Hematopoietic multipotent progenitor cell treated with erythropoietin and hydrocortisone succinate and interleukin-3 and kit ligand, for 17 days (in vitro differentiated cells): Measurements from ENCODE around the gene DOK3.
"Not testable (repeated sequence)": the region's sequence is repeated elsewhere in the genome, so short reads cannot be mapped to it uniquely, and the experiment has no call there.

Experiments
- DNase-seq: peaks from one replicate; pipeline ENCODE4 v3.0.0-alpha.2; 2015; ENCODE audit warnings: low spot score

DOK3 gene

GRCh38 chr5:177496070-177496726, 13.4 kb downstream of the DOK3 start:
- DNase-seq, result peak; percentile 15

- DNase-seq, result no peak
Measured at GRCh38 chr5:177495243-177496060, 14.2 kb downstream of the DOK3 start.

GRCh38 chr5:177494346-177495195, 15.1 kb downstream of the DOK3 start:
- DNase-seq, result peak; percentile 45

DNA sequence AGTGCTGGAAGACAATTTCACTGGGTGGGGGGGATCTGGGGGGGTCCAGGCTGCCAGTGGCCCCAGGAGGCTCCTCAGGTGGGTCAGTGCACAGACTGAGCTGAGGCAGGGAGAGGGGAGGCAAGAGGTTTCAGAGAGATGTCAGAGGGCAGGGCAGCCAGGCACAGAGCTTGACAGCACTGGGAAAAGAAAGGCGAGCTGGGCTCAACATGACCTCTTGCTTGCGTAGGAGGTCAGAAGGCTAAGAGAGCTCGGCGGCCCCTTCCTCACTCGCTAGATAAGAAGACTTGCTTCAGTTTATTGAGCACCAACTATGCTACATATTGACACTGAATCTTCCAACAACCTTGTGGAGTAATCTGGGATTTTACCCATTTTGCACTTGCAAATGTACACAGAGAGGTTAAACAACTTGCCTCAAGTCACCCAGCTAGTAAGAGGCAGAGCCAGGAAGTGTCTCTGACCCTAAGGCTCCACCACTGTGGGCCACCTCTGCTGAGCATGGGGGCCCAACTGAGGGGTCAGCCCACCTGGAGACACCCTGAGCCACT, 15.8 kb downstream of the DOK3 start:
- DNase-seq, result no peak

- no peak for DNase-seq
Measured at GRCh38 chr5:177492841-177493240, 16.8 kb downstream of the DOK3 start.

DNA sequence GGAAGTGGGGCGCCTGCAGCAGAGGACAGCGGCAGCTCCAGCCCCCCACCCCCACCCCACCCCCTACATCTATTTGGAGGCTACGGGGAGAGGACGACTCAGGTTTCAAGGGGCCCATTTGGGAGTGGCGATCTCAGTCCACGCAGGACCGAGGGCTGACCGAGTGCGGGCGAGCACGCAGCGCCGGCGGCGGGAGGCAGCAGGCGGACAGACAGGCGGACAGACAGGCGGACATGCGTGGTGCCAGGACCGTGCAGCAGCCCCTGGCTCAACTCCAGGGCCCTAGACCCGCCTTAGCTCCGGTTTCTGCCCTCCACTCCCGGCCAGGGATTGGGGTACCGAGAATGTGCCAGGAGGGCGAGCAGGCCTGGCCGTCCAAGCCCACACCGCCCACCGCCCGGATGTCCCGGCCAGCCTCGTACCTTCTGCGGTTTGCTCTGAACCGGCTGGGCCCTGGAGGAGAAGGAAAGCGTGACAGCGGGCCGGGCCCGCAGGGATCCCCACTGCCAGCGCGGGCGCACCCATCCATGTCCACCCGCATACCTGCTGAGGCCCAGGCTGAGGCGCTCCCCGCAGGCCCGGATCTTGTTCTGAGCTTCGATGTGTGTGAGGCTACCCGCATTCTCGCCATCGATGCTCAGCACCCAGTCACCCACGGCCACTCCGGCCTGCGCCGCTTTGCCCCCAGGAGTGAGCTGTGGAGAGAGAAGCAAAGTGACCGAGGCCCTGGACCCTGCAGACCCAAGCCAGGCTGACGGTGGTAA, 17.5 kb downstream of the DOK3 start:
- DNase-seq, result no peak

GRCh38 chr5:177491429-177491945, 18.1 kb downstream of the DOK3 start:
- peak; percentile 71 for DNase-seq

GRCh38 chr5:177490992-177491391, 18.6 kb downstream of the DOK3 start:
- DNase-seq, result no peak

DNA sequence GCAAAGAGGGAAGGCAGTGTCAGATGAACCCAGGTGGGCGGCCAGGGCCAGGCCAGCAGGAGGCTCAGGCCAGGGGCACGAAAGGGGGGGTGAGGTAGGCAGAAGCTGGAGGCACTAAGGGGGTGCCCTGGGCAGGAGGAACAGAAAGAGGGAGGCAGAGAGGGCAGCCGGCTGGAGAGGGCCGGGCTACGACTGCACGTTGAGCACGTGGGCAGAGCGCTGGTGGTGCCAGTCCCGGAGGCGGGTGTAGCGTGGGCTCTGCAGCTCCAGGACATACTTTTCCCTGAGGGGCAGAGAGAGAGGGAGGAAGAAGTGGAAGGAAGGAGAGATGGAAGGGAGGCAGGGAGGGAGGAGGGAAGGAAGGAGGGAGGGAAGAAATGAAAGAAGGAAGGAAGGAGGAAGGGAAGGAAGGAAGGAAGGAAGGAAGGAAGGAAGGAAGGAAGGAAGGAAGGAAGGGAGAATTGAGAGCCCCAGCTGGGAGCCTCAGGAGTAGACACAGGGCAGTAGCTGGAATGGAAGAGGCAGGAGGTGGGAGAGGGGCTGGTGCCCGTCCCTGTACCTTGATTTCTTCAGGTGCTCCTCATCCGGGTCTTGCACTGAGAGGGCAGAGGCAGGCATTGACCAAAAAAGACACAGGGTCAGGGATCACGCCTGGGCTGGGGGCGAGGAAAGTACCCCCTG, 19.2 kb downstream of the DOK3 start:
- DNase-seq, result no peak

DNA sequence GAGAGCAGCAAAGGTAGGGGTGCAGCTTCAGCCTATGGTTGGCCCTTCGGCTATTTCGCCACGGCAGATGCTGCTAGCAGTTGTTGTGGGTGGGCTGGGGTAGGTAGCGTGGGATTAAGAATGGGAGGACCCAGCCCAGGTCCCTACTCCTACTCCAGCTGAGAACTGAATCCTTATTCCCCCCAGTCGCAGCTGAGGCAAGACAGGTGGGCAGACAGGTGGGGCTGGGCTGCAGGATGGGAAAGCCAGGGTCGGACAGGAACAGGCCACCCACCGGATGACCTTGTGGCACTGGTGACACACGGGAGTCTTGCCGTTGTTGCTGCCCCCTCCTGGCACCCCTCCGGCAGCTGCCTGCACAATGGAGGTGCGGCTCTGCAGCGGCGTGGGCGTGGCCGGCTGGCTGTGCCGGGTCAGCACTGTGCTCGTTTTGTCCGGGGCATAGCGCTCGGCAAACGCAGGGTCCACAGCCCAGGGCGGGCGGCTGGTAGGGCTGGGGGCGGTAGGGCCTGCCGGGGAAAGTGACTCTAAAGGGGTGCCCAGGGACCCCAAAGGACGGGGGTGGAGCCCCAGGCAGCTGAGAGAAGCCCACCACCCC, 20.4 kb downstream of the DOK3 start:
- no peak for DNase-seq

- DNase-seq, result no peak
Measured at GRCh38 chr5:177487975-177488374, 21.7 kb downstream of the DOK3 start.

DNA sequence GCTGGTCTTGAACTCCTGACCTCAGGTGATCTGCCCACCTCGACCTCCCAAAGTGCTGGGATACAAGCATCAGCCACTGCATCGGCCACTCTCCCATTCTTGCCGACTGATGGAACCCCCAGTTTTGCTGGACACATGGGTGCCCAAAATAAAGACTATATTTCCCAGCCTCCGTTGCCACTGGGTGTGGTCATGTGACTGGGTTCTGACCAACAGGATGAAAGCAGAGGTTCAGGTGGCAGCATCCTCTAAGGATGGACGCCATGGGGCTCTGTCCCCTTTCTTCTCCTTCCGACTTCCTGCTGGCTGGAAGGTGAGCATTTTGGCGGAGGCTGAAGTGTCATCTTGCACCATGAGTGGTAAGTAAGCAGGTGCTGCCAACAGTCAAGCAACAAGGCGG, 22.5 kb downstream of the DOK3 start:
- no peak for DNase-seq

- no peak for DNase-seq
Measured at GRCh38 chr5:177486256-177486655, 23.4 kb downstream of the DOK3 start.

DNA sequence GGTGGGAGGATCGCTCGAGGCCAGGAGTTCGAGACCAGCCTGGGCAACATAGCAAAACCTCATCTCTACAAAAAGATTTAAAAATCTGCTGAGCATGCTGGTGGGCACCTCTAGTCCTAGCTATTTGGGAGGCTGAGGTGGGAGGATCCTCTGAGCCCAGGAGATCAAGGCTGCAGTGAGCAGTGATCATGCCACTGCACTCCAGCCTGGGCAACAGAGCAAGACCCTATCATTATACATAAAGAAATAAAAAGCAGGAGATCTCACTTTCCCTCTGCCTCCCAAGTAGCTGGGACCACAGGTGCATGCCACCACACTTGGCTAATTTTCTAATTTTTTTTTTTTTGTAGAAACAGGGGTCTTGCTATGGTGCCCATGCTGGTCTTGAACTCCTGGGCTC, 23.9 kb downstream of the DOK3 start:
- not testable (repeated sequence) for DNase-seq

GRCh38 chr5:177484902-177485549, 24.6 kb downstream of the DOK3 start:
- no peak for DNase-seq

DNA sequence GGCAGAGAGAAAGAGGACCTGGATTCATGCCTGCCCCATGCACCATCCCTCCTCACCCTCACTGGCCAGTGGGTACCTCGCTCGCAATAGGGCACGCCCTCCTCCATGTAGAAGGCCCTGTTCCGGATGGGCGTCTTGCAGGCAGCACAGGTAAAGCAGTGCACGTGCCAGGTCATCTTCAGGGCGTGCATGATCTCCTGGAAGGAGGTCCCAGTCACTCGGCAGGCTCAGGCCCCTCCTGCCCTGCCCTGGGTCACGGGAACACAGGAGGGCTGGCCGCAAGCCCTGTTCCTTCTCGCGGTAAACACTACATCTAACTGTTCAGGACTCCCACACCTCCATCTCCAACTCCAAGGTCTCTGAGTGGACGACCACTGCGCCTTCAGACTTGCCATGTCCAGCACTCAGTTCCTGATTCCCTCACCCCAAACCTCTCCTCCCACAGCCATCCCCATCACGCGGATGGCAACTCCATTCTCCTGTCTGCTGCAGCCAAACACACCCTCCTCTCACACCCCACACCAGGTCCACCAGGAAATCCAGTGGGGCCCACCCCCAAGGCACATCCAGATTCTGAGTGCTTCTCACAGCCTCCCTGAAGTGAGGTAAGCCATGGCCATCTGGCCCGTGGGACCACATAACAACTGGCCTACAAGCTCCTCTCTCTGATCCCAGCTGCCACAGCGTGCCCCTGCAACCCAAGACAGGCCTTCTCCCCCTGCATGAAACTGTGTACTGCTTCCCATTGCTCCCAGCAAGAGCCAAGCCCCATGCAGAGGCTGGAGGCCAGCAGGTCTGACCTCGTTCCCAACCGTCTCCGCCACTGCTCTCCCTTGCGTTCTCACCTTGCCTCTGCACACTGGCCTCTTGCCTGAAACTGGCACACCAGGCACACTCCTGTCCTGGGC, 25.4 kb downstream of the DOK3 start:
- DNase-seq, result no peak

DNA sequence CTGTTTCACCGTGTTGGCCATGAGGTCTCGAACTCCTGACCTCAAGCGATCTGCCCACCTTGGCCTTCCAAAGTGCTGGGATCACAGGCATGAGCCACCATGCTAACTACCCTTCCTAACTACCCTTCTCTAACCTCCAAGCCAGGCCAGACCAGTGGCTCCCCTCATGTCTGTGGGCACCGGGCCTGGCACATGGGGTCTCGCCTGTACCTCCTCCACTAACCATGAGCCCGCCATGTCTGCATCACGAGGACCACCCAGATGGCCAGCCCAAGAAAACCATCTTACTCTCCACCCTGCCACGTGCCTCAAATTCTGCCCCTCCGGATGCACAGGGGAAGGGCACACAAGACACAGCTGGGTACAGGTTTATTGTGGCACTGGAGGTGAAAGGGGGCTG, 26.6 kb downstream of the DOK3 start:
- no peak for DNase-seq

- no peak for DNase-seq
Measured at GRCh38 chr5:177482359-177482795, 27.2 kb downstream of the DOK3 start.

GRCh38 chr5:177479774-177480173, 29.9 kb downstream of the DOK3 start:
- DNase-seq, result no peak
